Endothelial cell of coronary artery (primary cell): Measurements from ENCODE around the gene FETUB. TPM values are rescaled to one million over a fixed set of nuclear protein-coding genes. Genes with fewer than 3 reads are reported as not detected.

Experiments
- total RNA-seq: library from RNA; depleted of rRNA; stranded (reverse); fragments of >200 nt; gene quantifications from 2 replicates; pipeline ENCODE4 v1.2.3, GENCODE V29; 2014

The FETUB gene, protein sequence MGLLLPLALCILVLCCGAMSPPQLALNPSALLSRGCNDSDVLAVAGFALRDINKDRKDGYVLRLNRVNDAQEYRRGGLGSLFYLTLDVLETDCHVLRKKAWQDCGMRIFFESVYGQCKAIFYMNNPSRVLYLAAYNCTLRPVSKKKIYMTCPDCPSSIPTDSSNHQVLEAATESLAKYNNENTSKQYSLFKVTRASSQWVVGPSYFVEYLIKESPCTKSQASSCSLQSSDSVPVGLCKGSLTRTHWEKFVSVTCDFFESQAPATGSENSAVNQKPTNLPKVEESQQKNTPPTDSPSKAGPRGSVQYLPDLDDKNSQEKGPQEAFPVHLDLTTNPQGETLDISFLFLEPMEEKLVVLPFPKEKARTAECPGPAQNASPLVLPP
- not detected in 2 replicates for total RNA-seq

DNA sequence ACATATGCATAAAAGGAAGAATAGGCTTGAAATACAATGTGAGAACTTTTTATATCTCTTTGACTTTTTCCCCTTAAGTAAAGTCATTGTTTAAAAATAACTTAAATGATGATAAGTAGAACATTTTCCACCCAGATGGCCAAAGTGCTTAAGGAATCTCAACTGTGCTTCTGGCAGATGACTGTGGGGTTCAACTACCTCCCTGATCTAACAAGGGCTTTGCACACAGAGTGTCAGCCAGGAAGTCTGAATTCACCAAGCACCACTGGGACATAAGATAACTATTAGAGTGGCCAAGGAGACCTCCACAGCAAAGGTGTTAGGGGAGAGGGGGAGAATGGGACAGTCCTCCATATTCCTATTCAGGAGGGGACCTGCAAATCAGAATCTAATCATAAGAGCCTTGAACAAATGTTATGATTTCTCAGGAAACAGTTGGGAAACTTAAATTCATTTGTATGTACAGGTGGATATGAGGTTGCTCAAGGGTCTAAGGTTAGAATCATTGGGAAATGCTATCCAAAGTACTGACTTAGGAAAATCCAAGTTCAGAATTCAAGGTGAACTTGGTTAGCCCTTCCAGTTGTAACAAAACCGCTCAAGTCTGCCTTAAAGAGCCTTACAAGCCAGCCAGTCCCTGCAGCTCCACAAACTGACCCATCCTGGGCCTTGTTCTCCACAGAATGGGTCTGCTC, at the start of gene FETUB:
FETUB (plus strand) TSS at position 622 of the 695 bp plus-strand sequence; CDS start at position 684, 62 bp downstream.

GRCh38 chr3:186612721-186613636, 27.2 kb upstream of the FETUB start, which contains the start of gene AHSG:
TSS of gene AHSG (plus strand) at chr3:186613060. CDS start at chr3:186613142, 82 bp downstream.

DNA sequence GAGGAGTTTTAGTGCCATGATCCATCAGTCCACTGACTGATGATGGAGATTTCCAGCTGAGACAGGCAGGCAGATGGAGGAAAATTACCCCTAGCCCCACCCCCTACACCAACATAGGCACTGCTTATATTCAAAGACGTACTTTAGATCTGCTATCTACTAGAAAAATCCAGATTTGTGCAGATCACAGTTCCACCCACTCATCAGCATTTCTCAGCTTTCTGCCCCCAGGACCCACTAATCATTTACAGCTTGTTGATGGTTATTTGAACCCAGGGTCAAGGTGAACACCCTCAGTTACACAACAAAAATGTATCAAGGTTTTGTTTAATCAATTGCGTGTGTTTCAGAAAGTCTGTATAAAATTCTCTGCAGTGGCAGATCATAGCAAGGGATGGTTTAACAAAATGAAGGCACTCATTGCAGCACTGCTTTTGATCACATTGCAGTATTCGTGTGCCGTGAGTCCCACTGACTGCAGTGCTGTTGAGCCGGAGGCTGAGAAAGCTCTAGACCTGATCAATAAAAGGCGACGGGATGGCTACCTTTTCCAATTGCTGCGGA, 25.5 kb downstream of the FETUB start, which contains the start of gene HRG:
HRG (plus strand) TSS at position 390 of the 564 bp plus-strand sequence; CDS start at position 408, 18 bp downstream.

Other genes with a start within 250 kb of the FETUB start
- gene CRYGS, start 96.0 kb upstream of the FETUB start, total RNA-seq = 0.99 and 2.2 TPM in 2 replicates
- 18.3 and 18.6 TPM in 2 replicates for gene TBCCD1, start 73.1 kb upstream of the FETUB start, total RNA-seq
- gene DNAJB11, start 69.7 kb upstream of the FETUB start, total RNA-seq = 59.7 and 62.5 TPM in 2 replicates
- not detected in 2 replicates for gene AHSG, start 27.3 kb upstream of the FETUB start, total RNA-seq
- not detected in 2 replicates for gene HRG, start 25.6 kb downstream of the FETUB start, total RNA-seq
- not detected in 2 replicates for gene KNG1, start 77.0 kb downstream of the FETUB start, total RNA-seq
- gene EIF4A2, start 143.2 kb downstream of the FETUB start, total RNA-seq = 464 and 869 TPM in 2 replicates
- 17.2 and 24.7 TPM in 2 replicates for gene RFC4, start 166.1 kb downstream of the FETUB start, total RNA-seq
- gene ADIPOQ, start 202.3 kb downstream of the FETUB start, total RNA-seq = under 0.01 TPM in 1 of 2 replicates, not detected in the other